ENCODE results near the gene PEAK3. TPM values are rescaled to one million over a fixed set of nuclear protein-coding genes. Genes with fewer than 3 reads are reported as not detected.
A peak's percentile ranks its signal among the peaks of the same experiment; 100 is the strongest.

PEAK3 gene
- total and polyA plus RNA-seq, 10 of the 15 experiments (the other 5 are each of a cell fraction or from before 2014, with no cell fraction given): 0.03 to 0.10 (median 0.05) TPM; not detected in 7

GRCh38 chr19:2273356-2274184 is 8.4 kb downstream of the PEAK3 start (continued):
- TF ChIP-seq ZBTB40 (IDR thresholded peaks at IDR 0.05; ENCODE audit: borderline replicate concordance) (peak; percentile 91), ASH2L (IDR thresholded peaks at IDR 0.05; ENCODE audit: borderline replicate concordance, low read depth) (no peak), FOS (IDR thresholded peaks at IDR 0.05; ENCODE audit: borderline replicate concordance, extremely low read depth, insufficient read length) (no peak), USF2 (IDR thresholded peaks at IDR 0.05; ENCODE audit: borderline replicate concordance, low read depth, low read length) (no peak), NFYB (IDR thresholded peaks at IDR 0.05; ENCODE audit: insufficient read depth, low read depth, low read length) (no peak), RELB (IDR thresholded peaks at IDR 0.05; ENCODE audit: low read depth) (peak; percentile 32; the same call in 1 of the 2 replicates), POLR2A (IDR thresholded peaks at IDR 0.05; ENCODE audit: low read depth, low read length) (peak; percentile 85)
